ENCODE results near the gene MRRF.

DNA sequence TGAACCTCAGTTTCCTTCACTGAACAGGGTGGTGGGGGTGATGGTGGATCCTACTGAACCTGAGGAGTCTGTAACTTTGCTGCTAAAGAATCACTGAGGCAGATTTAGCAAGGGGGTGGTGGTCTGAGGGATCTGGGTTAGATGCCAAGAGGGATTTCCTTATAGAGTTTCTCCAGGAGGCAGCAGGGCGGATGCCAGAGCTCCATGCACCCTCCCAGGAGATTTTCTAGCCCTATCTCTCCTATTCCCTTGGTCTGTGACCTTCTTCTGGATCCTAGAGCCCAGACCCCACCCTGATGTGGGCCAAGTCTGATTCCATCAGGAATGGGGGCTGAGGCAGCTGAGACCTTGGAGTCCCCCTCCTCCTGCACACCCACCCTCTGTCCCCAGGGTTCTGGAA is 112.1 kb downstream of the MRRF start:
- no peak for TF ChIP-seq POLR2AphosphoS5 (IDR thresholded peaks at IDR 0.05; ENCODE audit: low read depth, low read length)
- TF ChIP-seq POLR2A (IDR thresholded peaks at IDR 0.05; ENCODE audit: low read depth, low read length): no peak

Data from GM12892 (cell line).